WTC11 (cell line): ENCODE data around the gene FANCC. TPM values are rescaled to one million over a fixed set of nuclear protein-coding genes. Genes with fewer than 3 reads are reported as not detected.

ENCODE experiments used
- ATAC-seq: fragments of 200-7000 bp; cut with Tn5 transposase; 2 replicates; pipeline ENCODE4 v1.10.0; 2021; ENCODE audit warnings: mild to moderate bottlenecking, moderate library complexity
- CTCF ChIA-PET: fragments of 300-600 bp; sonication (Branson Sonifier 250); formaldehyde crosslinking; loops from one replicate; lab custom pipeline; 2021; ENCODE audit warnings: antibody characterized with exemption; lab: Charles Lee
- POLR2A ChIA-PET: fragments of 350-600 bp; sonication (Branson Sonifier 250); formaldehyde crosslinking; loops from one replicate; lab custom pipeline; 2021; ENCODE audit warnings: antibody characterized with exemption; lab: Charles Lee
- DNase-seq: peaks from one replicate; pipeline ENCODE4 v3.0.0; 2021; ENCODE audit warnings: low spot score
- H3K27ac Mint-ChIP-seq: 2 replicates; pipeline ENCODE4 v1.8.0; 2021; ENCODE audit warnings: mixed read lengths
- H3K27me3 Mint-ChIP-seq: 2 replicates; pipeline ENCODE4 v1.8.0; 2021; ENCODE audit warnings: low read depth, mild to moderate bottlenecking, moderate library complexity, mixed read lengths
- H3K36me3 Mint-ChIP-seq: 2 replicates; pipeline ENCODE4 v1.8.0; 2021; ENCODE audit warnings: mixed read lengths
- H3K4me1 Mint-ChIP-seq: 2 replicates; pipeline ENCODE4 v1.8.0; 2022; ENCODE audit warnings: mixed read lengths
- H3K4me3 Mint-ChIP-seq: 2 replicates; pipeline ENCODE4 v1.8.0; 2021; ENCODE audit warnings: mild to moderate bottlenecking, moderate library complexity, mixed read lengths
- H3K9me3 Mint-ChIP-seq: 2 replicates; pipeline ENCODE4 v1.8.0; 2021; ENCODE audit warnings: mixed read lengths
- ATF1 ChIP-seq: sonication (generic); formaldehyde crosslinking; IDR thresholded peaks from 2 replicates; pipeline ENCODE4 v1.8.1; 2023; ENCODE audit warnings: mild to moderate bottlenecking, moderate library complexity, missing genetic modification reagents
- ATF2 ChIP-seq: sonication (generic); formaldehyde crosslinking; IDR thresholded peaks from 2 replicates; pipeline ENCODE4 v1.8.1; 2022; ENCODE audit warnings: low read depth, missing genetic modification reagents, borderline replicate concordance
- ATF3 ChIP-seq: sonication (generic); formaldehyde crosslinking; conservative IDR thresholded peaks from 2 replicates; pipeline ENCODE4 v1.8.1; 2022; ENCODE audit warnings: mild to moderate bottlenecking, missing genetic modification reagents
- CBFB ChIP-seq: sonication (generic); formaldehyde crosslinking; IDR thresholded peaks from 2 replicates; pipeline ENCODE4 v1.8.1; 2022; ENCODE audit warnings: mild to moderate bottlenecking, low read depth, missing genetic modification reagents
- IRF1 ChIP-seq: sonication (generic); formaldehyde crosslinking; IDR thresholded peaks from 2 replicates; pipeline ENCODE4 v1.8.0; 2023; ENCODE audit warnings: missing genetic modification reagents
- NFE2L1 ChIP-seq: sonication (generic); formaldehyde crosslinking; IDR thresholded peaks from 2 replicates; pipeline ENCODE4 v1.8.1; 2023; ENCODE audit warnings: missing genetic modification reagents
- SMAD4 ChIP-seq: sonication (generic); formaldehyde crosslinking; IDR thresholded peaks from 2 replicates; pipeline ENCODE4 v1.8.0; 2022; ENCODE audit warnings: mild to moderate bottlenecking, missing genetic modification reagents
- TEAD4 ChIP-seq: sonication (generic); formaldehyde crosslinking; IDR thresholded peaks from 2 replicates; pipeline ENCODE4 v1.8.0; 2022; ENCODE audit warnings: mild to moderate bottlenecking, missing genetic modification reagents
- ZNF416 ChIP-seq: fragments of 250-450 bp; sonication (Bioruptor Pico); IDR thresholded peaks from 2 replicates; pipeline ENCODE4 v1.9.0; 2021; ENCODE audit warnings: mild to moderate bottlenecking, inconsistent platforms
- ZNF532 ChIP-seq: fragments of 250-450 bp; sonication (Bioruptor Pico); IDR thresholded peaks from 2 replicates; pipeline ENCODE4 v1.9.0; 2021; ENCODE audit warnings: mild to moderate bottlenecking, borderline replicate concordance
- ZNF671 ChIP-seq: fragments of 250-450 bp; sonication (Bioruptor Pico); IDR thresholded peaks from 2 replicates; pipeline ENCODE4 v1.8.0; 2021; ENCODE audit warnings: mild to moderate bottlenecking
- total RNA-seq: library from RNA; stranded (reverse); gene quantifications from 3 replicates; pipeline ENCODE4 v1.2.3, GENCODE V29; 2021
- TF ChIP-seq, protein P1 (sequence below): sonication (generic); formaldehyde crosslinking; IDR thresholded peaks from 2 replicates; pipeline ENCODE4 v1.8.1; 2023; ENCODE audit warnings: mild to moderate bottlenecking, missing genetic modification reagents
- TF ChIP-seq, protein P2 (sequence below): fragments of 200-600 bp; IDR thresholded peaks from 2 replicates; pipeline ENCODE4 v1.8.0; 2022; ENCODE audit warnings: antibody characterized with exemption
- TF ChIP-seq, protein P3 (sequence below): sonication (generic); formaldehyde crosslinking; IDR thresholded peaks from 2 replicates; pipeline ENCODE4 v1.8.1; 2022; ENCODE audit warnings: missing genetic modification reagents, borderline replicate concordance

FANCC gene
- total RNA-seq, 1 experiment from 2014 or later, result 10.9 TPM

DNA sequence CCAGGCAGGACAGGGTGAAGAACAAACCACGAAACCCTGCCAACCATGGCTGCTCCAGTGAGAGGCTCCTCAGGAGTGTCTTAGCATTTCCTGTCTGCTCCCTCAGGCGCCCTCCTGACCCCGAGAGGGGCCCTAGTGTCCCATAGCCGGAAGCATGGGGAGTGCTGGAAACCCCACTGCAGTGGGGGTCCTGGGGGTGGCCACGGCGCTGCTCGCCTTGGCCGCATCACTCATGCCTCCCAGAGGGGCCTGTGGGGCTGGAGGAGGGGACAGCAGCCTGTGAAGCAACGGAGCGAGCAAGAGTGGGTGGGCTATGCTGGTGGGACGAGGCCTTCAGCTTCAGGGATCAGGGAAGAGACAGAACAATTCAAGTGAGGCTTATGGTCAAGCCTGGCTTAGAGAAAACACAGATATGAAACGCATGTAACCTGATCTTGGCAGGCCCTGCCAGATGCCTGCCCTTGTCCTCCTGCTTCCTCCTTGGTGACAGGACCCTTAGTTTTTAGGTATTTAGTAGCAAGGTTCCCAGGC is 219.1 kb downstream of the FANCC start:
- POLR2A ChIA-PET, result no interaction called here
- Mint-ChIP-seq H3K9me3 (no peaks in the 10 kb centered on the region), H3K4me3 (no peak overlapping the region), H3K27ac (peak overlapping the region; percentile 60; the same call in 1 of the 2 replicates), H3K36me3 (no peaks in the 10 kb centered on the region), H3K4me1 (peaks cover 36% of the 10 kb centered on the region), H3K27me3 (no peaks in the 10 kb centered on the region)
- TF ChIP-seq, protein P1, sequence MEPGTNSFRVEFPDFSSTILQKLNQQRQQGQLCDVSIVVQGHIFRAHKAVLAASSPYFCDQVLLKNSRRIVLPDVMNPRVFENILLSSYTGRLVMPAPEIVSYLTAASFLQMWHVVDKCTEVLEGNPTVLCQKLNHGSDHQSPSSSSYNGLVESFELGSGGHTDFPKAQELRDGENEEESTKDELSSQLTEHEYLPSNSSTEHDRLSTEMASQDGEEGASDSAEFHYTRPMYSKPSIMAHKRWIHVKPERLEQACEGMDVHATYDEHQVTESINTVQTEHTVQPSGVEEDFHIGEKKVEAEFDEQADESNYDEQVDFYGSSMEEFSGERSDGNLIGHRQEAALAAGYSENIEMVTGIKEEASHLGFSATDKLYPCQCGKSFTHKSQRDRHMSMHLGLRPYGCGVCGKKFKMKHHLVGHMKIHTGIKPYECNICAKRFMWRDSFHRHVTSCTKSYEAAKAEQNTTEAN (CRISPR knock-in tag), result no peak
- TF ChIP-seq ZNF671 (CRISPR knock-in tag) (no peak), IRF1 (no peak), TEAD4 (CRISPR knock-in tag) (no peak), ZNF416 (CRISPR knock-in tag) (no peak), CBFB (CRISPR knock-in tag) (no peak), NFE2L1 (CRISPR knock-in tag) (no peak), ATF2 (no peak), ZNF532 (no peak)
- TF ChIP-seq, protein P2, sequence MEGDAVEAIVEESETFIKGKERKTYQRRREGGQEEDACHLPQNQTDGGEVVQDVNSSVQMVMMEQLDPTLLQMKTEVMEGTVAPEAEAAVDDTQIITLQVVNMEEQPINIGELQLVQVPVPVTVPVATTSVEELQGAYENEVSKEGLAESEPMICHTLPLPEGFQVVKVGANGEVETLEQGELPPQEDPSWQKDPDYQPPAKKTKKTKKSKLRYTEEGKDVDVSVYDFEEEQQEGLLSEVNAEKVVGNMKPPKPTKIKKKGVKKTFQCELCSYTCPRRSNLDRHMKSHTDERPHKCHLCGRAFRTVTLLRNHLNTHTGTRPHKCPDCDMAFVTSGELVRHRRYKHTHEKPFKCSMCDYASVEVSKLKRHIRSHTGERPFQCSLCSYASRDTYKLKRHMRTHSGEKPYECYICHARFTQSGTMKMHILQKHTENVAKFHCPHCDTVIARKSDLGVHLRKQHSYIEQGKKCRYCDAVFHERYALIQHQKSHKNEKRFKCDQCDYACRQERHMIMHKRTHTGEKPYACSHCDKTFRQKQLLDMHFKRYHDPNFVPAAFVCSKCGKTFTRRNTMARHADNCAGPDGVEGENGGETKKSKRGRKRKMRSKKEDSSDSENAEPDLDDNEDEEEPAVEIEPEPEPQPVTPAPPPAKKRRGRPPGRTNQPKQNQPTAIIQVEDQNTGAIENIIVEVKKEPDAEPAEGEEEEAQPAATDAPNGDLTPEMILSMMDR, result no peak
- CTCF ChIA-PET, result interaction anchor here (4.9 kb wide), 1 partner anchor 28 kb away, joined by 24 read pairs; no protein-coding TSS in a partner anchor
- DNase-seq, result no peak
- no peak for ATAC-seq

- Mint-ChIP-seq H3K27ac (no peak overlapping the region), H3K27me3 (no peaks in the 10 kb centered on the region), H3K4me1 (peaks cover 40% of the 10 kb centered on the region), H3K9me3 (no peaks in the 10 kb centered on the region), H3K4me3 (no peak overlapping the region), H3K36me3 (no peaks in the 10 kb centered on the region)
- no peak for DNase-seq
- CTCF ChIA-PET, result interaction anchor here (1.2 to 4.9 kb wide), 3 partner anchors 11 to 148 kb away, joined by 3 to 24 read pairs (median 7); no protein-coding TSS in a partner anchor
- POLR2A ChIA-PET, result no interaction called here
- ATAC-seq, result no peak
- no peak for TF ChIP-seq ATF1
- TF ChIP-seq, protein P3, sequence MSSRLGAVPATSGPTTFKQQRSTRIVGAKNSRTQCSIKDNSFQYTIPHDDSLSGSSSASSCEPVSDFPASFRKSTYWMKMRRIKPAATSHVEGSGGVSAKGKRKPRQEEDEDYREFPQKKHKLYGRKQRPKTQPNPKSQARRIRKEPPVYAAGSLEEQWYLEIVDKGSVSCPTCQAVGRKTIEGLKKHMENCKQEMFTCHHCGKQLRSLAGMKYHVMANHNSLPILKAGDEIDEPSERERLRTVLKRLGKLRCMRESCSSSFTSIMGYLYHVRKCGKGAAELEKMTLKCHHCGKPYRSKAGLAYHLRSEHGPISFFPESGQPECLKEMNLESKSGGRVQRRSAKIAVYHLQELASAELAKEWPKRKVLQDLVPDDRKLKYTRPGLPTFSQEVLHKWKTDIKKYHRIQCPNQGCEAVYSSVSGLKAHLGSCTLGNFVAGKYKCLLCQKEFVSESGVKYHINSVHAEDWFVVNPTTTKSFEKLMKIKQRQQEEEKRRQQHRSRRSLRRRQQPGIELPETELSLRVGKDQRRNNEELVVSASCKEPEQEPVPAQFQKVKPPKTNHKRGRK (CRISPR knock-in tag), result no peak
- no peak for TF ChIP-seq ATF3
- no peak for TF ChIP-seq SMAD4
- TF ChIP-seq IRF1, result no peak
- TF ChIP-seq, protein P2, result no peak
- no peak for TF ChIP-seq CBFB (CRISPR knock-in tag)
Observed at GRCh38 chr9:95097279-95097678, 220.2 kb downstream of the FANCC start.
